NCI-H2196 (cell line): Measurements from ENCODE around the gene TMC3.
"Not testable (repeated sequence)": the region's sequence is repeated elsewhere in the genome, so short reads cannot be mapped to it uniquely, and the experiment has no call there.

Experiments
- DNase-seq: peaks from one replicate; lab custom pipeline; 2025; ENCODE audit not compliant: unreplicated experiment; lab: John Stamatoyannopoulos, UW

TMC3 gene

DNA sequence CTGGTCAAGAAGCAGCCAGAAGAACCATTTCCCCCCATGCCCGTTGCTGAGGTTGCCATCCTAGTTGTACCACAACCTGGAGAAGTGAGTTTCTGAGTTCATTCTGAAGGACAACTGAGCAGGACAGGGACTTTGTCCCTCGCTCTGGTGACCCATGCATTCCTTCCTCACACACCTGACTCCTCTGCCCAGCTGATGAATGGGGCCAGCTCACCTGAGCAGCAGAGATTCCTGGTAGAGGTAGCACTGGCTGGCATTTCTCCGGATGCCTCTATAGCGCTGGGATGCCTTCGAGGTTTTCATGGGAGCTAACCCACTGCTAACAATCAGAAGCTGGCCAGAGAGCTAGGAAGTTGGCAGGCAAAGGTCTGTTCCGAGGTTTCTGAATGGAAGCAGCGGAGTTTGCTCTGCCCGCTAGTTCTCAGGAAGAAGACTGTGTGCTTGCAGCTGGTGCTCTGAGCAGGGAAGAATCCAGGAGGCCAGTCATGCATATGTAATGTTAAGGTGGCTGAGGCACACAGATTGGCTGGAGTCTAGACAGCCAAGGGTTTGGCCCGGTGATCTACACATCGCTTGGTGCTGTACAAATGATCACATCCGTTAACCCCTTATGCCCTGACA is at the start of gene TMC3:
Gene TMC3, minus strand, starts transcription at position 439 of the 621 bp plus-strand sequence. Its CDS starts 136 bp downstream, at position 303.
- DNase-seq, result no peak

DNA sequence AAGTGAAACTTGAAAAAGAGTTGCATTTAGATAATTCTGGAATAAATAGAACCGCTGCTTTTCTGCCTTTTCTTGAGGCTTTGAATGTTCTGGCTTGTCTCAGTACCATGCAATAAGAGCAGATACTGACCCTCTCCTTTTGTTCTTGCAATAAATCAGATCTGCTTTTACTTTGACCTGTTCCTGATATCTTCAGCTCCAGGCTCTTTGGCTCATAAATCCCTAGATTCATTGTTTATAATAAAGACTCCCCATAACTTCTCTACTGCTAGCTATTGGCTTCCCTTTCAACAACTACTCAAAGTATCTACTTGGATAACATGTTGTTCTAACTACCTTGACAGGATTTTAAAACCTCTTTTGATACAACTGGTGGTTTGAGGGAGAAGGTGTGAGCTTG is 47.4 kb upstream of the TMC3 start:
- no peak for DNase-seq

DNA sequence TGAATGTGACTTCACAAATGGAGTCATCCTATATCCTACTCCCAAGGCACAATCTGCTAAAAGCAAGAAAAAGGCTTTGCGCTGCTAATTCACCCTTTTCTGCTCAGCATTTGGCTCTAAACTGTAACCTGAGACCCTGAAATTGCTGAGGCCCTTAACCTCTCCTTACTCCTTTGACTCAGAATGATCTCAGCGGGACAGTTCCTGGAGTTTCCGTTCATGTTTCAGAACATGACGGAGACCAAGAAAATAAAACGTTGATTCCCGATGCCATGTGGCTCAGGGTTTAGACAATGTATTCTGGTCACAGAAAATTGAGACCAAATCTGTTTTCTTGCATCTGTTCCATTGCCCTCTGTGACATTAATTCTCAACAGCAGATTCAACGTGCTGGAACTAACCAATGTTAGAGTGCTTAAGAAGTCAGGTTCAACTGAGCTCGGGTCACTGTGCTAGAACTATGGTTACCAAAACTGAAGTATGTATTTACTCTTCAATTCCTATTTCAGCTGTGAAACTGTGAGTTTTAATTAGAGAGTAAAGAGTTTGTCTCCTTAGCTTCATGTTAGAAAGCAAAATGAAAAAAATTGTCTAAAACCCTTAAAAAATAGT is 45.4 kb upstream of the TMC3 start:
- no peak for DNase-seq

DNA sequence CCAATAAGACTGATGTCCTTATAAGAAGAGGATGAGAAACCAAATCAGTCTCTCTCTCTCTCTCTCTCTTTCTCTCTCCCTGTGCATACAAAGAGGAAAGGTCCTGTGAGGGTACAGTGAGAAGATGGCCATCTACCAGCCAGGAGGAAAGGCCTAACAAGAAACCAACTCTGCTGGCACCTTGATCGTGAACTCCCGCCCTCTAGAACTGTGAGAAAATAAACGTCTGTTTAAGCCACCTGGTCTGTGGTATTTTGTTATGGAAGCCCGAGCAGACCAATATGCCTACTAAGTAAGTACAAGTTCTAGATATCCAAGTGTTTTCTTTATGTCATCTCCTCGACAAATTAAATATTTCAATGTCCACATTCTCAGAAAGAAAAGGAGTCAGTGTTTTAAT is 44.9 kb upstream of the TMC3 start:
- no peak for DNase-seq

DNA sequence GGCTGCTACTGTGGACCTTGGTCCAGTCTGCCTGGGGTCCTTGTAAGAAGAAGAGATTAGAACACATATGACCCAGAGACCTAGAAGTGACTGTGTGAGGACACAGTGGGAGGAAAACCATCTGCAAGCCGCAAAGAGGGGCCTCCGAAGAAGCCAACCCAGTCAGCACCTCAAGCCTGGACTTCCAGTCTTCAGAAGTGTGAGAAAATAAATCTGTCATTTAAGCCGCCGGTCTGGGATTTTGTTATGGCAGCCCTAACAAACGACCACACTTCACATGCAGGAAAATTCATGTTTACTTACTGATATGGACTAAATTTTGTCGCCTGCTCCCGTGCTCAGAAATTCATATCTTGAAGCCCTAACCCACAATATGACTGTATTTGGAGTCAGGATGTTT is 44.4 kb upstream of the TMC3 start:
- no peak for DNase-seq

DNA sequence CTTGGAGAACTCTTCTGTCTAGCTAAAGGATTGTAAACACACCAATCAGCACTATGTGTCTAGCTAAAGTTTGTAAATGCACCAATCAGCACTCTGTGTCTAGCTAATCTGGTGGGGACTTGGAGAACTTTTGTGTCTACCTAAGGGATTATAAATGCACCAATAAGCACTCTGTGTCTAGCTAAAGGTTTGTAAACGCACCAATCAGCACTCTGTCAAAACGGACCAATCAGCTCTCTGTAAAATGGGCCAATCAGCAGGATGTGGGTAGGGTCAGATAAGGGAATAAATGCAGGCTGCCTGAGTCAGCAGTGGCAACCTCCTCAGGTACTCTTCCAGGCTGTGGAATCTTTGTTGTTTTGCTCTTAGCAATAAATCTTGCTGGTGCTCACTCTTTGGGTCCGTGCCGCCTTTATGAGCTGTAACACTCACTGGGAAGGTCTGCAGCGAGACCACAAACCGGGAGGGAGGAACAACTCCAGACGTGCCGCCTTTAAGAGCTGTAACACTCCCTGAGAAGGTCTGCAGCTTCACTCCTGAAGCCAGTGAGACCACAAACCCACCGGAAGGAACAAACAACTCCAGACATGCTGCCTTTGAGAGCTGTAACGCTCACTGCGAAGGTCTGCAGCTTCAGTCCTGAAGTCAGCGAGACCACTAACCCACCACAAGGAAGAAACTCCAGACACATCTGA is 40.4 kb upstream of the TMC3 start:
- DNase-seq, result not testable (repeated sequence)

DNA sequence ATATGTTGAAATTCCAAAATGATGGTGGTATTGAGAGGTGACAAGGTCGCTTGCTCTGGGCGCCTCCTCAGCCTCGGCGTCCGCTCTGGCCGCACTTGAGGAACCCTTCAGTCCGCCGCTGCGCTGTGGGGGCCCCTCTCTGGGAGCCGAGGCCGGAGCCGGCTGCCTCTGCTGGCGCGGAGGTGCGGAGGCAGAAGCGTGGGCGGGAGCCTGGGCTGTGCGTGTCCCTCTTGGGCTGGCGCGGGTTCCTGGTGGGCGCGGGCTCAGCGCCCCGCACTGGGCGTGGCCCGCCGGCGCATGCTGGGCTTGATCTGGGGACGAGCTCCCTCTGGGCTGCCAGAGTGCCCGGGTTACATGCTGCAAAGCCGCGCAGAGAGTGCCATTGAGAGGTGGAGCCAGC is 39.8 kb upstream of the TMC3 start:
- DNase-seq, result no peak

DNA sequence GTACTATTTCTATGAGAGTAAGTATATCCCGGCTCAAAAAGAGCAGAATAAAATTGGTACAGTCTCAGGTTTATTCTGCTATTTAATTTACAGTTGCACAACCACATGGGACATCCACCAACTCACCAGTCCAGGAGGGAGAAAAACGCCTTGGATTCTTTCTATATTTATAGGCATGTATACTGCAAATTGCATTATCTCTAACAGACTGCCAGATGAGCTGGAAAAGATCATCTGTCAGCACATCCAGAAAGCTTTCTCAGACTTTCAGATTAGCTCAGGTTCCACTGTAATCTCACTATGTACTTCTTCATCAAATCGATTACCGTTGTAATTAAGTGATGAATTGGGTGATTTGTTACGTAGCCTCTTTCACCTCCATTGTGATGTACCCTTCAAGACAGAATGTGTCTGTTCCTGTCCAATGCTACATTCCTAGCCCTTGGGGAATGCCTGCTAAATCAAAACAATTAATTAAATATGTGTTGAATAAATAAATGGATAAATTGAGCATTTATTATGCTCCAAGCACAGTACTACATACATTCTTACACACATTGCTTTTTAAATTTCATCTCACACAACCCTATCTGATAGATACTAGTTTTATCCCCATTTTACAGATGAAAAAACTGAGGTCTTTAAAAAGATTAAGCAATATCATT is 38.1 kb upstream of the TMC3 start:
- DNase-seq, result no peak

DNA sequence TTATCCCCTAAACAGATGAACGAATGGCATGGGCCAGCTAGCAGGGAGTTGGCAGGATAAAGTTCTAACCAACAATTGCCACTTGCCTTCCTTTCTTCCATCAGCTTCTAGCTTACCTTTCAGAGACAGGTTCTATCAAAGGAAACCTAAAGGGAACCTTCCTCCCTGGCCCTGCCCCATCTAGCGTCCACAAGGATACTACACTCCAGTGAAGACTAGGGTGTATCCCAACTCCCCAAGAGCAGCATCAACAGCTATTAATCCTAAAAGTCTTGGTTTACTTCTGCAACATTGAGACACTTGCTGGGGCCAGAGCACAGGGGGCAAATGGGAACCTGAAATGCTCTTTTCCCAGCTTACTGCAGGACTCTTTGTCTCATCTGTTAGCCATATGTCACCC is 37.0 kb upstream of the TMC3 start:
- DNase-seq, result no peak

DNA sequence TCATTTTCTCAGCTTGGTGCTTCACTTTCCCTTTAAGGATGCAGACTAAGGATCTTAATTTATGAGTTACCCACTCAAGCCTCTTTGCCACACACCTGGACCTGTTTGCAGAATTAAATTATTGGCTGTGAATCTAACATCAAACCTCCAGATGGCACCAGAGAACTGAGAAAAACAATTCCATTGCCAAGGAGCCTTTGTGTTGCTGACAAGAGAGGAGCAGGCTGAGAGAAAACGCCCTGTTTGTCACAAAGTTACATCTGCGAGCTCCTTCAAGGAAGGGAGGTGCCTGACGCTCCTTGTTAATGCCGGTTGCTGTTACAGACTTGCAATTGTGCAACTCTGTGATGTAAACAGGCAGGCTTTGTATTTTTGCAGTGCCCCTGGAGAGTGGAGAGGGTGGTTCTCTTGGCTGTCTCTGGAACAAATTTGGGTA is 36.3 kb upstream of the TMC3 start:
- peak; percentile 59 for DNase-seq

DNA sequence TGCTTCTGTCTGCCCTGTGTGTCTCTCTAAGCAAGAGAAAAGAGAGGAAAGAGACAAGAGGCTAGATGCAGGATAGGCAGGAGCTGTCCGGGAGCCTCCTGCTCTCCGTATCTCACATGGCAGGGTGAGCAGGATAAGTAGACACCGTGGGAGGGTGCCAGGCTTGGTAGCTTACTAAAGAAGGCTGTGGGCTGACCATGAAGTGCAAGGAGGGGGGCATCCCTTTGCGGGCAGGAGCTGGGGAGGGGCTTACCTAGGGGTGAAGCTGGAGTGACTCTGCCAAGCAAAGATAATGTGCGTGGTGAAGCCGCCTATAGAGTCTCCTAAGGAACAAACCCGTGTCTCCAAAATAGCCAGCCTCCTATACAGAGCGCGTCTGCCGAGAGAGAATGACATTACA is 33.7 kb upstream of the TMC3 start:
- DNase-seq, result no peak

DNA sequence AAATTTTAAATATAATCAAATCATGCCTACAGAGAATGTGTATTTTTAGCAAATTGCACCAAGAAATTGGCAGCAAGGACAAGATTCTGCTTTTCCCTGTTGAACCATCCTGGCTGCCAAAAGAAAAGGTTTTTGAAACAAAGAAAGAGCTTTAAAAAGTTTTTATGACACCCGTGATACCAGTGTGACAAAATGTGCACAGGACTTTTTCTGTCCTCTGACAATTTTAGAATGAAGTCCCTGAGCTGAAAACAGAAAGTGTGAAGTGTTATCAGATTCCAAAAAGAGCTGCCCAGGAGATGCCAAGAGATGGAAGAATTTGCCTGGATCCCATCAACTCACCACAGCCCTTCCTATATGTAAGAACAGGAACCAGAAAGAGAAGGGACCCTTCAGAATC is 33.2 kb upstream of the TMC3 start:
- no peak for DNase-seq

DNA sequence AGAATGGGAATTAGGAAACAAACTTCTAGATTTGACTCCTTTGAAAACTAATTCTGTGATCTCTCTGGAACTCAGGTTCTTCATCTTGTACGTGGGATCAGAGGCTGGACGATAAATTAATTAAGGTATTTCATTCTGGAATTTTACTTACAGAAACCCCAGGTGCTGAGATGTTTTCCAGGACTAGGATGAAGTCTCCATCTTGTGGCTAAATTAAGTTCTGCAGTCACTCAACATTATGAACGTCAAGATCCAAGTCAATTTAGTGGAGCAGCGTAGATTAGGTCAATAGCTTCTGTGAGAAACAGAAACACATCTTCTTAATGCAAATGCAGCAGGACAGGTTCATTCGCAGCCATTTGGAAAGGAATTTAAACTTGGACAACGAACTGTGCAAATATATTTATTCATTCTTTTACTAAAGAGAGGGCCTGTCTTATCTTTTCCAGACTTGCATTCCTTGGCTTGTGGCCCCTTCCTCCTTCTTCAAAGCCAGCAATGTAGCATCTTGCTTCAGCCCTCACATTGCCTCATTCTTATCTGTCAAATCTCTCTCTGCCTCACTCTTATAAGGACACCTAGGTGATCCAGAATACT is 26.7 kb upstream of the TMC3 start:
- DNase-seq, result peak; percentile 32

DNA sequence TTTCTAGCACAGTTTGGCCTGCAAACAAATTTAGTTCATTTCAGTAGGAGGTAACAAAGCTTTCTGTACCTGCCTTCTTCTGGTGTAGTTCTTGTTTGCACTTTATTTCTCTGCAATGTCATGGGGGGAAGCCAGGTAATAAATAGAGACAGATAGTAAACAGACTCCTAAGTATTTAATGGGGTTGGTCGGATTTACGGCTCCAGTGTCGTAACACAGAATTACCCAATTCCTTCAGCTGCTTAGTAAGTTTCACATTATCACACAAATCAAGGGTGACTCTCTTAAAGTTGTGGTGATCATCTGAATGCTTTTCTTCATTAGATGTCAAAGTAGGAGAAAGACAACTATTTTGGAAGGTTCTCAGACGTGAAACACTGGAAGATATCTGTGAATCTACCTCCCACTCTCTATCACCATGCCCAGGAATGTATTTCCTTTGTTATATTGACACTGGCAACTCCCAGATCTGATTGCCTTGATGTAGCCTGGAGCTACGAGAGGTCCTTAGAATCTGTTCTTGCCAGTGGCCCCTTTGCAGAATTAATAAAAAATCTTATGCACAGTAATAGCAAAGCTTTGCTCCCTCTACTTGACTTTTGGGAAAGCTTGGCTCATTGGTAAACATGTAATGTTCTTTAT is 25.0 kb upstream of the TMC3 start:
- no peak for DNase-seq

DNA sequence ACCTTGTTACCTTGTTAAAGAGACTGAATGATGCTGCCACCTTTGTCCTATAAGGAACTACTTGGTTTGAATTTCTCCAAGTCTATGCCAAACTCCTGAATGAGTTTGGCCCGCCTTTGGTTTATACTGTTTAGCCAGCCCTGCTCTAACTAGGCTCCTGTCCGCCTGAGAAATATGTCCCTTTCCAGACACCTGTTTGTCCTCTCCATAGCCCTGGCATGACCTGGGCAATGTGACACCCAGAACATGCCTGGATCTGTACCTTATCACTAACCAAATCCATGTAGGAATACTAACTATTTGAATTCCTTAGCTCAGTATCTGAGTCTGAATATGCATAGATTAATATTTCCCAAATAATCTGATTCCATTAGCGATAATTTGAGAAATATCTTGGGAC is 24.4 kb upstream of the TMC3 start:
- DNase-seq, result no peak

DNA sequence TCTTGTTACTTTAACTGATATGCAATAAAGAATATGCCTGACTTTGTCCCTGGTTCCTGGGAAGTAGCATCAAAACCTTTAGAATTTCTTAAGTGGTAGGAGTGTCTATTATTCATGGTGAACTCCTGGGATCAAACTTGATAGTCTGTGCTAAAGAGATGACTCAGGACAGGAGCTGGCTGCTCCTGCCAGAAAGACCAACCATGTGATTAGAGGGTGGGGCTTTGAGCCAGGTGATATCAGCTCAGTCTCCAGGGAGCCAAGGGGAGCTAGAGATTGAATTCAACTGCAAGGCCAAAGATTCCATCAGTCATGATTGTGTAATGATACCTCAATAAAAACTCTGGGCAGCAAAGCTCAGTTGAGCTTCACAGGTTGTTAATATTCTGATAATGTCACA is 20.6 kb upstream of the TMC3 start:
- DNase-seq, result no peak

DNA sequence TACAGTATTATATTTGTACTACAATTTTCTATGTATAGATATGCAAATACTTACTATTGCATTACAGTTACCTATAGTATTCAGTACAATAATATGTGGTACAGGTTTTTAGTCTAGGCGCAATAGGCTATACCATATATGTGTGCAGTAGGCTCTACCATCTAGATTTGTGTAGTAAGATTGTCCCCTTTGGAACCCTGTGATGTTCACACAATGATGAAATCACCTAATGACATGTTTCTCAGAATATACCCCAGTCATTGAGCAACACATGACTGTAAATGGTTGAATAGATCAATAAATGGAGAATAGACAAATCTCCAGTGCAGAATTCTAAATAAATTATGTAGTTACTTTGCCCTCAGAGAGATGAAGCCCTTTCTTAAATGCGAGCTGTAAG is 17.6 kb upstream of the TMC3 start:
- no peak for DNase-seq

DNA sequence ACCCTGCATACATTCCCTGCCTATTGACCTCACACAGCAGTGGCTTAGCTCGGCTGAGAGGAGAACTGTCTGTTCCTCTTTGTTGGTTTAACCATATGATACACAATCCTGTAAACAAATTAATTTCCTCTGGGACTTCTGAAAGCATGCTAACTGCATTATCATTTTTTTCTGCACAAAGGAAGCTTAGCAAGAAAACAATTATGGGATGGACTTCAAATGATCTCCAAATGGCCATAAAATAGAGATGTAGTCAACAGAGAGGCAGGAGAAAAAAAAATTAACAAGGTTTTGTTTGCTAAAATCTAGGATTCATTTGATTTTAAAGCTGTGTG is 14.4 kb upstream of the TMC3 start:
- no peak for DNase-seq

DNA sequence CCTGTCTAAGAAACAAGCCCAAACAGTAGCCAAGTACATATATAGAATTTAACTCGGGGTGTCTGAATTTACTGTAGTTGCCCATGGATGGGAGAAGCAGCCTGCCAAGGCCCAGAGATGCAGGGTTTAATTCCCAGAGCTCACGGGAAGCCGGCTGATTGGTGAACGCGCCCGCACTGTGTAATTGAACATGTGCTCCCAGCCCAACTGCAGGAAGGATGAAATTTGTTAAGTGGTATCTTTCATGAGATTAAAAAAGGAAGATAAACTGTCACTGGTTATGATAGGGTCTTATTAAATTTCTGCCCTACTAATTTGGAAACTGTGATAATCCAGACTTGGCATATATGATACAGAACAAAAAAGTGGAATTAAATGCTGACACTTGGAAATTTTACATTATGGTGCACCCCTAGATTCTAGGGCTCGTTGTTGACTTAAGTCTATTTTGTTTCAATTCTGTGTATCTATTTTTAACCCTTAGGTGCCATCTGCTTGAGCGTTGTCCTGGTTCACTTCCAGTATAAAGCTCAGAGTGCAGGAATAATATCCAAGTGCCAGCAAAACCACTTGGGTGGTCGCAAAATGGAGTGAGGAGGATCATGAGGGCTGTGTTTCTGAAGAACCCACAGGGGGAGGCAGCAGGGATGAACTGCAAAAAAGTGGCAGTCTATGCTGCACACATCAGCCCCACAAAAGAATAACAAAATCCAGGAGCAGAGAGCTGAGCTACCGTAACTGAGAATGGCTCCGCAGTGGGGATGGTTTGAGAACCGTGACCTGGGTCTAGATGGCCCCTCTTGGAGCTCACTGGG is 13.8 kb upstream of the TMC3 start:
- no peak for DNase-seq

DNA sequence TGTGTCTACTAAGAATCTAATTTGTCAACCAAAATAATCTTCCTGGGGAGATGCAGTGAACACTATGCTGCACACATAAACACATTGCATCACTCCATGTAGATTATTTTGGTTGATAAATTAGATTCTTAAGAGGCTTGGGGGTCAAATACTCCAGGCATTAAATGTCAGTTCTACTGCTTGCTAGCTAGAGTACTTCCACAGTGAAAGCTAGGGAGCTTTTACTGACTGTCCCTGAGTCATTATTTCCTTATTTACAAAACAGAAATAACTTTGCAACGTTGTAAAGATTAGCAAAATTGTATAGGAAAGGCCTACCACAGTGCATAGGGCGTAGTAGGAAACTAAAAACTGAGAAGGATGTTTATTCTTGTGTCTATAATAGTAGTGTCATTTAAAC is 12.9 kb upstream of the TMC3 start:
- no peak for DNase-seq

DNA sequence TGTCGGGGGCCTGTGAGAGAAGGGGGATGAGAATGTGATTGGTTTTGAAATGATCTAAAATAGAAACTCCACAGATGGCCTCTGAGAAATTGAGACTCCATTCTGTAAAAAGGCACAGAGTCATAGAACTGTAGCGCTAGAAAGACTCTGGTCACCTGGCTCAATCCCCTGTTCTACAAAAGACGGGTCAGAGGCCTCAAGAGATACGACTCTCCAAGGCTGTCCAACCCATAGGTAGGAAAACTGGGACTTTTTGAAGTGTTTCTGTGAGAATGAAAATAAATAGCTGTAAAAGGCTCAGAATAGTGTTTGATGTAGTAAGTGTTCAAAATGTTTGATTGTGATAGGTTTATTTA is 11.7 kb upstream of the TMC3 start:
- DNase-seq, result no peak
